Spleen (tissue), 7 donors: Measurements from ENCODE around the gene NSL1.
"Not testable (repeated sequence)": the region's sequence is repeated elsewhere in the genome, so short reads cannot be mapped to it uniquely, and the experiment has no call there.

Source experiments
- POLR2AphosphoS5 ChIP-seq, 3 donors: sonication (generic); formaldehyde crosslinking; IDR thresholded peaks; one replicate each; pipeline ENCODE4 v1.5.1; 2017; ENCODE audit warnings: antibody characterized with exemption in 3 of 3
- TF ChIP-seq, protein P1 (sequence below), 11 experiments: fragments of 200-600 bp in 7 of 11; fragments of 450-650 bp in 4 of 11; sonication (generic) in 4 of 11; IDR thresholded peaks in 8 of 11; conservative IDR thresholded peaks in 3 of 11; 1 replicate in 7 of 11; 2 replicates in 4 of 11; pipeline versions ENCODE4 v1.4.0 to v1.8.0; 2016 to 2021; ENCODE audit warnings: antibody characterized with exemption in 11 of 11, inconsistent platforms in 4 of 11, mild to moderate bottlenecking in 1 of 11
- donor health status: DM: no; HTN: no; CAD: no; lungs with moderate emphysema.
- donor health status: DM: no; HTN: no; CAD: no.
- donor health status: DM: no; HTN: no; CAD: no.

DNA sequence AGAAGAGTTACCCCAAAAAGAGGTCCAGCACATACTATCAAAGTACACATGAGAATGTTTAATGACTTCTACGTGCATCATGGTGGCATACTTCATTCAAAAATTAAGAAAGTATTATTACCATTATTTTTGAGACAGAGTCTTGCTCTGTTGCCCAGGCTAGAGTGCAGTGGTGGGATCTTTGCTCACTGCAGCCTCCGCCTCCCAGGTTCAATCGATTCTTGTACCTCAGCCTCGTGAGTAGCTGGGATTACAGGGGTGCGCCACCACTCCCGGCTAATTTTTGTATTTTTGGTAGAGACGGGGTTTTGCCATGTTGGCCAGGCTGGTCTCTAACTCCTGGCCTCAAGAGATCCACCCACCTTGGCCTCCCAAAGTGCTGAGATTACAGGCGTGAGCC lies 79.6 kb downstream of the NSL1 start:
- not testable (repeated sequence) for TF ChIP-seq POLR2AphosphoS5 (IDR thresholded peaks at IDR 0.05)
- TF ChIP-seq, protein P1, sequence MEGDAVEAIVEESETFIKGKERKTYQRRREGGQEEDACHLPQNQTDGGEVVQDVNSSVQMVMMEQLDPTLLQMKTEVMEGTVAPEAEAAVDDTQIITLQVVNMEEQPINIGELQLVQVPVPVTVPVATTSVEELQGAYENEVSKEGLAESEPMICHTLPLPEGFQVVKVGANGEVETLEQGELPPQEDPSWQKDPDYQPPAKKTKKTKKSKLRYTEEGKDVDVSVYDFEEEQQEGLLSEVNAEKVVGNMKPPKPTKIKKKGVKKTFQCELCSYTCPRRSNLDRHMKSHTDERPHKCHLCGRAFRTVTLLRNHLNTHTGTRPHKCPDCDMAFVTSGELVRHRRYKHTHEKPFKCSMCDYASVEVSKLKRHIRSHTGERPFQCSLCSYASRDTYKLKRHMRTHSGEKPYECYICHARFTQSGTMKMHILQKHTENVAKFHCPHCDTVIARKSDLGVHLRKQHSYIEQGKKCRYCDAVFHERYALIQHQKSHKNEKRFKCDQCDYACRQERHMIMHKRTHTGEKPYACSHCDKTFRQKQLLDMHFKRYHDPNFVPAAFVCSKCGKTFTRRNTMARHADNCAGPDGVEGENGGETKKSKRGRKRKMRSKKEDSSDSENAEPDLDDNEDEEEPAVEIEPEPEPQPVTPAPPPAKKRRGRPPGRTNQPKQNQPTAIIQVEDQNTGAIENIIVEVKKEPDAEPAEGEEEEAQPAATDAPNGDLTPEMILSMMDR (IDR thresholded peaks at IDR 0.05 in 8 of 11, conservative IDR thresholded peaks at IDR 0.05 in 3 of 11), result not testable (repeated sequence)
